LNCAP (cell line): ENCODE measurements around the gene RANBP1.

ENCODE experiments used
- CTCF ChIP-seq: fragments of 450-650 bp; IDR thresholded peaks from 2 replicates; pipeline ENCODE4 v1.5.1; 2017; ENCODE audit warnings: mild to moderate bottlenecking

The RANBP1 gene

DNA sequence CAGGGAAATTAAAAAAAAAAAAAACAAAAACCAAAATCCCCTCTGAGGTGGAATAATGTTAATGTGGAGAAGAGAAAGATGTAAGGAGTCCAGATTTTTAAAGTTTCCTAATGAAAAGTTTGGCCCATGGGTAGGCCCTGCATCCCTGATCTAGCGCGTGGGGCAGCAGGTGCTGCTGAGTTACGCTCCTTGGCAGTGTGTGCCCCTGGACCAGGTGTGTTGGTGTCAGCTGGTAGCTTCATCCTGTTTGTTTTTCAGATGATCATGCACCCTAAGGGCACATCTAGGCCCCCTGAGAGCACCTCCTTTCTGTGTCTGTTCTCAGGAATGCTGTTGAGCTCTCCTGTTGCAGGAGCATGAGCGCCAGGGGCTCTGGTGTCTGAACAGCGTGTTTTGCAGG is 29.1 kb upstream of the RANBP1 start:
- TF ChIP-seq CTCF: no peak

DNA sequence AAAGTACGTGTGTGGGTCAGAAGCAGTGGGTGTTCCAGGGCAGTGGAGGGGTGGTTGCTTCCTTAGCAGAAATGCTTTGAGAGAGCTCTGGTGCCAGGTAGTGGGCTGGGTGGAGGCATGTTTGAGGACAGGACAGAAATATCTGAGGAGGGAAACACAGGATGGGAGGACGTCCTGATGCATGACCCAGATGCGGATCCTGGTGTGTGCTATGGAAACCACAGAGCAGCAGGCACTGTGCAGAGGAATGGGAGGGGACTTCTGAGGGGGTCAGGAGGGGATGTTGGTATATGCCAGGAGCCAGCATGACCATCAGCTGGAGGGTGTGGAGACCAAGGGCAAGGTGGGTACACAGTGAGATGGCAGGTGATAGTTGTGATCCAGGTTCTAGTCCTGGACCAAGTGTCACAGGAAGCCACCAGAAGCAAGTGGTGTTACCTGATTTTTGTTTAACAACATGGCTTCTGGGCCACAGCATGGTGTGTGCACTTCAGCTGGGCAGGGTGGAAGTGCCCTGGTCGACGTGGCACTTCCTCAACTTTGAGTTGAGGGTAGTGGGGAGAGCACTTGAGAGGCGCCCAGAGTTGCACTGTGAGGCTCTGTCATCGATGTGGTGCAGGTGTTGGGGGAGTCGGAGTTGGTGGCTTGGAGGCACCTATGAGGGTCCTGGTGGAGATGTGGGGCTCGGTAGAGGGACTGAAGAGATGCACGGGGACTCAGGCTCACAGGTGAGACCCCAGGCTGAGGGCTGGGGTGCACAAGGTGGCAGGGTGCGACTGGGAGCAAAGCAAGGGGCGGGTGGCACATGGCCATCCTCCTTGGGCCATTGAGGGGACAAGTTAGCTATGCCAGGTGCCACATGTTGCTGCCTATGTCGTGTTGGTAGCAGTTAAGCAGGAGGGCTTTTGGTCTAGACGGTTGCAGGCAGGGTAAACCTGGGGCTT is 28.3 kb upstream of the RANBP1 start:
- TF ChIP-seq CTCF: no peak

DNA sequence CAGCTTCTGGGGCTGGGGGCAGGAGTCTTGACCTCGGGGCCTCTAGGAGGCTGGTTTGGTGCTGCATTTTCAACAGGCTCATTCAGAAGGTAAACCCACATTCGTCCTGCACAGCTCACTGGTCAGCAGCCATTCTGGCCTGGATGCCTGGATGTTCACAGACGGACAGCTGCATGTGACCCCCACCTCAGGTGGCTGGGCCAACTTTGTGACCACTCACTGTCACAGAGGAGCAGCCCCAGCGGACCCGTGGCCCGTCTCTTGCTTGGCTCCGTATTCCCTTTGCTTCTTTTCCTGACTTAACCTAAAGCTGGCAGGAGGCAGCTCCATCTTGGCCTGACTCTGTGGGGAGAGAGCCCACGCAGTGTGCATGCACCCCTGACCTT is 27.6 kb upstream of the RANBP1 start:
- no peak for TF ChIP-seq CTCF

DNA sequence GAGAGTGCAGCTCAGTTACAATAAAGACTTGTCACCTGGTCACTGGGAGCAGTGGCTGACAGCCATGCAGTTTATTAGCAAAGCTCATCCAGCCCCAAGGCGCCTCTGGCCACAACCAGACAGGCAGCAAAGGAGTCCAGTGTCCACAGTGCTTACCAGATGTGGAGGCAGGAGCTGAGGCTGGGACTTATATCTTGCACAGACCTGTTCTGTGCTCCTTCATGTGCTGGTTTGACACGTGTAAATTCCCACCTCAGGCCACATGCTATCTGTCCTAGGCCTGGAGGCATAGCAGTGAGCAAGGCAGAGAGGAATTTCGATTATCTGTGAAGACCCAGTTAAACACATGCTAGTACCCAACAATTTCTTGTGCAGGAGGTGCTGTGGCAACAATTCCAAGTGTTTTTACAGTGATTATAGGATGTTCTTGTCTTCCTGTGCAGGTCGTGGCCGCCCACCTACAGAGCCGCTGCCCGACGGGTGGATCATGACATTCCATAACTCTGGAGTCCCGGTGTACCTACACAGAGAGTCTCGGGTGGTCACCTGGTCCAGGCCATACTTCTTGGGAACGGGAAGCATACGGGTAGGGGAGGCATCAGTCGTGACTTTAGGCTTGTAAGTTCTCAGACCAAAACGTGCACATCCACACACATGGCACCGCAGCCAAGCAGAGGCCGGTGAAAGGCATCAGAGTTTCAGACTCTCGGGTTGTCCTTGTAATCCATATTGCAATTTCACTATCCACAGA is 26.5 kb upstream of the RANBP1 start:
- no peak for TF ChIP-seq CTCF

DNA sequence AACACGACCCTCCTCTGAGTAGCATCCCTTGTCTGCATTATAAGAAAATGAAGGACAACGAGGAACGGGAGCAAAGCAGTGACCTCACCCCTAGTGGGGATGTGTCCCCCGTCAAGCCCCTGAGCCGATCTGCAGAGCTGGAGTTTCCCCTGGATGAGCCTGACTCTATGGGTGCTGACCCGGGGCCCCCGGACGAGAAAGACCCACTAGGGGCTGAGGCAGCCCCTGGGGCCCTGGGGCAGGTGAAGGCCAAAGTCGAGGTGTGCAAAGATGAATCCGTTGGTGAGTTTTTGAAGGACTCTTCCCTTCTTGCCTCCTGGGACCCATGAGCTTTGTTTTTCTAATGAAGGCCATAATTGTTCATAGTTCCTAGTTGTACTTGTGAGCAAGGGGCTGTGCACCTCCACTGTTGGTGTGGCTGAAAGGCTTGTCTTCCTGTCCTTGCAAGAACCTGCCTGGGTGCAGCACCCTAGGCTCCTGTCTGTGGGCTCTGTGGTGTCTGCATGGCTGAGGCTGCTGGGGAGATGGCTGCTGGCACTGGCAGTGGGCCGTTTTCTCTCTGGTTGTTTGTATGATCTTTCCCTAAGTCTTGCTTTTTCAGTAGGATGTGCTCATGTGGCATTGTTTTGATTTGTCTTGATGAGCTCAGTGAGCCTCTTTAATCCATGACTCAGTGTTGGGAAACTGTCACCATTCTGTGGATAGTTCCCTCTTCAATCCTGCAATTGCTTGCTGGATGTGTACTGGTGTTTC is 25.8 kb upstream of the RANBP1 start:
- TF ChIP-seq CTCF: no peak

- no peak for TF ChIP-seq CTCF
These were observed 25.1 kb upstream of the RANBP1 start for GRCh38 chr22:20090730-20091240.

GRCh38 chr22:20091690-20092476 is 24.0 kb upstream of the RANBP1 start:
- TF ChIP-seq CTCF: no peak
